DND-41 (cell line): ENCODE data around the gene MEIS1.

Experiments
- ATAC-seq: fragments of 200-7000 bp; cut with Tn5 transposase; 3 replicates; pipeline ENCODE4 v1.9.1; 2021; ENCODE audit warnings: low read depth; ENCODE audit not compliant: insufficient read depth
- DNase-seq: peaks from one replicate; pipeline ENCODE4 v3.0.0-alpha.2; 2020
- H2AFZ ChIP-seq: 2 replicates; pipeline ENCODE4 v1.6.0; 2012; ENCODE audit warnings: low read depth, low read length
- H3K27ac ChIP-seq: 2 replicates; pipeline ENCODE4 v1.5.1; 2012; ENCODE audit warnings: low read length, inconsistent platforms
- H3K27me3 ChIP-seq: fragments of 200-600 bp; sonication (generic); 2 replicates; pipeline ENCODE4 v1.6.0; 2012; ENCODE audit warnings: low read length, mild to moderate bottlenecking, inconsistent platforms; ENCODE audit not compliant: insufficient read depth, poor library complexity
- H3K36me3 ChIP-seq: 2 replicates; pipeline ENCODE4 v1.5.1; 2012; ENCODE audit warnings: low read length, inconsistent platforms; ENCODE audit not compliant: insufficient read depth
- H3K4me1 ChIP-seq: 2 replicates; pipeline ENCODE4 v1.5.1; 2012; ENCODE audit warnings: mild to moderate bottlenecking, low read length; ENCODE audit not compliant: insufficient read depth
- H3K4me2 ChIP-seq: 2 replicates; pipeline ENCODE4 v1.6.0; 2012; ENCODE audit warnings: mild to moderate bottlenecking, moderate library complexity, low read length, inconsistent platforms; ENCODE audit not compliant: insufficient read depth
- H3K4me3 ChIP-seq, 2 experiments: fragments of 200-600 bp in 1 of 2; shearing (Covaris generic) in 1 of 2; 2 replicates each; pipeline ENCODE4 v1.5.1; 2012 to 2016; ENCODE audit warnings: inconsistent platforms in 2 of 2, low read length in 2 of 2, mild to moderate bottlenecking in 2 of 2, low read depth in 1 of 2, moderate library complexity in 1 of 2
- H3K79me2 ChIP-seq: 2 replicates; pipeline ENCODE4 v1.6.0; 2012; ENCODE audit warnings: low read length, inconsistent platforms; ENCODE audit not compliant: insufficient read depth
- H3K9ac ChIP-seq: 2 replicates; pipeline ENCODE4 v1.6.0; 2012; ENCODE audit warnings: low read depth, mild to moderate bottlenecking, inconsistent platforms, low read length, moderate library complexity
- H3K9me3 ChIP-seq: 2 replicates; pipeline ENCODE4 v1.5.1; 2012; ENCODE audit warnings: low read length, moderate library complexity, mild to moderate bottlenecking, inconsistent platforms; ENCODE audit not compliant: insufficient read depth, severe bottlenecking
- H4K20me1 ChIP-seq: 2 replicates; pipeline ENCODE4 v1.6.0; 2012; ENCODE audit warnings: low read length; ENCODE audit not compliant: insufficient read depth
- CTCF ChIP-seq: IDR thresholded peaks from 2 replicates; pipeline ENCODE4 v1.5.1; 2012; ENCODE audit warnings: borderline replicate concordance, low read length, moderate library complexity, mild to moderate bottlenecking; ENCODE audit not compliant: poor library complexity, severe bottlenecking; ENCODE audit errors: extremely low read depth
- EZH2 ChIP-seq: IDR thresholded peaks from 3 replicates; pipeline ENCODE4 v1.6.1; 2012; ENCODE audit warnings: borderline replicate concordance, low read depth, mild to moderate bottlenecking, moderate library complexity, low read length, inconsistent platforms; ENCODE audit not compliant: severe bottlenecking

The MEIS1 gene

DNA sequence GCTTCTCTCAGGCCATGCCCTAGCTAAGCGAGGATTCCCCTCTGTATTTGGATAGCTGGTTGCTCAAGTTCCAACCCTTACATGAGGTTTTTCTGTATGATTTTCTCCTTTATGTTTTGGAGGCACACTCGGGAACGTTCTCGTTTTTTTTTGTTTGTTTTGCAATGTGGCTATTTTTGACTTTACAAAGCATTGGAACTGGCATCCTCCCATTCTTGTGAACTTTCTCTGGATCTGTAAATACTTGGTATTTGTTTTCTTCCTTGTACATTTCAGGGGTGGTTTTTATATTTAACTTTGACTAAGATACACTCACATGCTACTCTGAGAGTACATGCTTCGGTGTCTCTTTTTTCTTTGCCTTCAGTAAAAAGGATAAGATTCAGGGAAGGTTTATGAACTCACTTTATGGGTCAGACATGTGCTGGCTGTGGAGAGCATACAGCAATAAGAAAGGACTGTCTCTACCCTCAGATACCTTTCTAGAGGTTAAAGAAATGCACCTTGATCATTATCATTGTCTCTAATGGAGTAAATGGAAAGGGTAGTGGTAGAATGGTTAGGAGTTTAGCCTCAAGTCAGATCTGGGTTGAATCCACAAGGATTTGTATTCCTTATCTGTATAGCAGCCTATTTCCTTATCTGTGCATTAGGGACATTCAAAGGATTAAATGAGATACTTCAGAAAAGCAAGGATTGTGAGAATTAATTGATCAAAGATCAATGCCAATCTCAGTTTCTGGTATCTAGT lies 61.9 kb downstream of the MEIS1 start:
- H3K4me1 ChIP-seq, result no peaks in the 10 kb centered on the region
- no peak overlapping the region for H3K4me2 ChIP-seq
- ATAC-seq, result no peak
- H3K36me3 ChIP-seq, result no peaks in the 10 kb centered on the region
- no peak overlapping the region for H3K9ac ChIP-seq
- no peak for DNase-seq
- no peak overlapping the region for H2AFZ ChIP-seq
- no peak overlapping the region for H3K4me3 ChIP-seq
- H3K27ac ChIP-seq, result no peak overlapping the region
- H4K20me1 ChIP-seq, result no peaks in the 10 kb centered on the region
- H3K27me3 ChIP-seq, result peaks cover 11% of the 10 kb centered on the region
- no peak for TF ChIP-seq EZH2
- TF ChIP-seq CTCF, result no peak
- H3K9me3 ChIP-seq, result no peaks in the 10 kb centered on the region
- no peaks in the 10 kb centered on the region for H3K79me2 ChIP-seq

DNA sequence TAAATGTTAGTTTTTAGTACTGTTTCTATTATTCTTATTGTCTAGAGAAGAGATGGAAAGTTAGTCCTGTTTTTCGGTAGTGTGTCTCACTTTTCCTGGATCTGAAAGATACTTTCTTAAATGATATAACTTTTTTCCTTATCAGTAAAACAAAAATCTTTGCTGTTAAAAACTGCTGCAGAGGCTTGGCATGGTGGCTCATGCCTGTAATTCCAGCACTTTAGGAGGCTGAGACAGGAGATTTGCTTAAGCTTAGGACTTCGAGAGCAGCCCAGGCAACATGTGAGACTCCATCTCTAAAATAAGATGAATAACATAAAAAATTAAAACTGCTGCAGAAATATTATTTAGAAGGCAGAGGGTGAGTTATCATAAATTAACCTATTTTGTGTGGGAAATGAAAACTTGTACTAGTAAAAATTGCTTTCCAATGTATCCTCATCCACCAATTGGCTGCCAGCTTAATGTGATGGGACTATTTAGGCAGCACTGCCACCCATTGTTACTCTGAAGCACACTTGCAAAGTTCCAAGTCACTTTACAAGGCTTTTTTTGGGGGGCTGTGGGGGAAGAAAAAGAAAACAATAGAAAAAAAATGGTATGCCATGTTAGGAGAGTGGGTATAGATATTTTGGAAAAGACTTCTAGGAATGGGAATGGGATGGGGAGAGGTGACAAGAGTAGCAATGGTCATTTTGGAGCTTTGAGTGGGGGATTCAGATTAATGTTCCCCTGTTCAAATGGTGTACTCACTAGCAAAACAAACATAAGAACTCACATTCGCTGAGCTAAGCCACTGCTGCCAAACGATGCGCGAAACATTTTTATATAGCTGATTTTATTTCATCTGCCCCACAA lies 62.7 kb downstream of the MEIS1 start:
- H3K4me3 ChIP-seq, result no peak overlapping the region

GRCh38 chr2:66498289-66498975 lies 63.5 kb downstream of the MEIS1 start:
- DNase-seq, result no peak
- H3K9me3 ChIP-seq, result no peaks in the 10 kb centered on the region
- TF ChIP-seq EZH2, result no peak
- TF ChIP-seq CTCF, result no peak

More for the DNA sequence above, 62.7 kb downstream of the MEIS1 start:
- H3K27ac ChIP-seq, result no peak overlapping the region
- H3K4me2 ChIP-seq, result no peak overlapping the region
- H3K9ac ChIP-seq, result no peak overlapping the region
- ATAC-seq, result no peak
- H4K20me1 ChIP-seq, result no peaks in the 10 kb centered on the region
- H3K4me1 ChIP-seq, result no peaks in the 10 kb centered on the region
- H3K36me3 ChIP-seq, result no peaks in the 10 kb centered on the region
- H2AFZ ChIP-seq, result no peak overlapping the region
- no peak for DNase-seq
- no peaks in the 10 kb centered on the region for H3K9me3 ChIP-seq
- peaks cover 11% of the 10 kb centered on the region for H3K27me3 ChIP-seq
- no peak for TF ChIP-seq EZH2
- no peak for TF ChIP-seq CTCF
- no peaks in the 10 kb centered on the region for H3K79me2 ChIP-seq

More at GRCh38 chr2:66498289-66498975, 63.5 kb downstream of the MEIS1 start:
- Histone ChIP-seq H2AFZ (no peak overlapping the region), H4K20me1 (no peaks in the 10 kb centered on the region), H3K27ac (no peak overlapping the region), H3K36me3 (no peaks in the 10 kb centered on the region), H3K27me3 (peaks cover 11% of the 10 kb centered on the region), H3K79me2 (no peaks in the 10 kb centered on the region), H3K4me3 (no peak overlapping the region), H3K4me2 (no peak overlapping the region), H3K9ac (no peak overlapping the region), H3K4me1 (no peaks in the 10 kb centered on the region)
- no peak for ATAC-seq
